ENCODE data around the gene CTNNA2.
"Not testable (repeated sequence)": the region's sequence is repeated elsewhere in the genome, so short reads cannot be mapped to it uniquely, and the experiment has no call there.

Gene CTNNA2

DNA sequence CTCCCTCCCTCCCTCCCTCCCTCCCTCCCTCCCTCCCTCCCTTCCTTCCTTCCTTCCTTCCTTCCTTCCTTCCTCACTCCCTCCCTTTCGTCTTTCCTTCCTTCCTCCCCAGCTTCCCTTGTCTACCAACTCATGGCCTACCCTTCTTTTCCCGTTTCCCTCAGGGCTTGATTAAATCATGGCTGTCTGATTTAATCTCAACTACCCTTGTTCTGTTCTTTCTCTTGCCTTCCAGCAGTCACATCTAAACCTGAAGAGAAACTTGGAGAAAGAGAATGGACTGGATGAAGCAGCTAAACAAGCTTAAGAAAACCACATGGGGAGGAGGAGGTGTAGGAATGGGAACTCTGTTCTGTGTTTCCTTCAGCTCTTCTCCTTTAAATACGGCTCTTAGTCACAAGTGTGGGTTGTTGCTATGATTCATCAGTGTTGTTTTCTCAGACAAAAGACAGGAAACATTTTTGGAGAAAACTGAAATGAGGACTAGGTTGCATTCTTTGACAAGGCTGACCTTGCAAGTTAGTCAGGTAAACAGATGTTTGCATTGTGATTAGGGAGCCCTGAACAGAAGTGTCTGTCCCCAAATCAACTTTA lies 613.8 kb downstream of the CTNNA2 start:
- H3K27me3 ChIP-seq (ENCODE audit: control insufficient read depth in 5 of 5, insufficient read depth in 4 of 5, low read length in 5 of 5): no peaks in the 10 kb centered on the region
- no peak overlapping the region for H3K4me3 ChIP-seq (ENCODE audit: low read depth in 1 of 5, low read length in 5 of 5)
- no peak overlapping the region for H3K9ac ChIP-seq (ENCODE audit: low read length in 5 of 5)
- no peak overlapping the region for H3K27ac ChIP-seq (ENCODE audit: low read depth, low read length)
- H3K36me3 ChIP-seq (ENCODE audit: control insufficient read depth in 5 of 5, insufficient read depth in 5 of 5, low read length in 5 of 5): no peaks in the 10 kb centered on the region
- no peaks in the 10 kb centered on the region for H3K9me3 ChIP-seq (ENCODE audit: control insufficient read depth in 5 of 5, low read length in 5 of 5)
- no peaks in the 10 kb centered on the region for H3K4me1 ChIP-seq (ENCODE audit: control insufficient read depth in 5 of 5, insufficient read depth in 5 of 5, low read length in 5 of 5)

DNA sequence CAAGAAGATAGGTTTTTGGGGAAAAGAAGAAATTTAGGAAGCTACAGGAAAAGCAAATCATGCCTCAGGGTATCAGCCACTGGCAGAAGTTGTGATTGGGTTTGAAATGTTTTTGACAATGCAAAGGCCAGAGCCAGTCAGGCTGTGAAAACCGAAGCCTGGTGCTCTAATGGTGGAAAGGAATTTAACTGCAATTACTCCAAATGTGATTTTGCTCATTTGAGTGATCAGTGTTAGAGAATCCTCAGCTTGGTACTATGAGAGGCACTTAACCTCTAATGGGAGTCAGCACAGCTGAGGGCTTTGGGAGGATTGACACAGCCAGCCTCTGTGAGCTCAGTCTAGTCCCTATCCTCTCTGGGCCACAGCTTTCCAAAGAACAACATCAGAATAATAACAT lies 615.2 kb downstream of the CTNNA2 start:
- H3K4me3 ChIP-seq (ENCODE audit: low read depth in 1 of 5, low read length in 5 of 5): no peak overlapping the region
- H3K9ac ChIP-seq (ENCODE audit: low read length in 5 of 5): no peak overlapping the region
- no peak overlapping the region for H3K27ac ChIP-seq (ENCODE audit: low read depth, low read length)

DNA sequence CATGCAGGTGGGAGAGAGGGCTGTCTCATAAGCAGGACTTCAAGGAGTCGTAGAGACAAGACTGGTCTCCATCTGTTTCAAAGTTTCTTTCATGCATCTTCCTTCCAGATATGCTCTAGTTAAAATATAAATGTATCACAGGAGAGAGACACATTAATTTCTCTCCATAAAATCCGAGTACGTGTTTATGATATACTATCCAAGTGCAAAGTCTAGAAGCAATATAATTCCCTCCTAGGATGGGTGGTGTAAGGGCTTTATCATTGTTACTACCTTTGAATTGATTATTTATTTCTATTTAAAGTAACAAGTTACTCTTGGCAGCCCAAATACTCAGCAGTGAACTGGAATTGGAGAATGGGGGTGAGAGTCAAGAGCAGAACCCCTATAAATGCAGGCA lies 619.4 kb downstream of the CTNNA2 start:
- Histone ChIP-seq H3K27me3 (ENCODE audit: control insufficient read depth in 5 of 5, insufficient read depth in 4 of 5, low read length in 5 of 5) (no peaks in the 10 kb centered on the region), H3K27ac (ENCODE audit: low read depth, low read length) (no peak overlapping the region), H3K9me3 (ENCODE audit: control insufficient read depth in 5 of 5, low read length in 5 of 5) (peaks cover 0 to 13% (median 10%) of the 10 kb centered on the region in 5 donors), H3K36me3 (ENCODE audit: control insufficient read depth in 5 of 5, insufficient read depth in 5 of 5, low read length in 5 of 5) (no peaks in the 10 kb centered on the region), H3K4me3 (ENCODE audit: low read depth in 1 of 5, low read length in 5 of 5) (no peak overlapping the region), H3K4me1 (ENCODE audit: control insufficient read depth in 5 of 5, insufficient read depth in 5 of 5, low read length in 5 of 5) (no peaks in the 10 kb centered on the region), H3K9ac (ENCODE audit: low read length in 5 of 5) (no peak overlapping the region)

More for the DNA sequence above, 615.2 kb downstream of the CTNNA2 start:
- Histone ChIP-seq H3K9me3 (ENCODE audit: control insufficient read depth in 5 of 5, low read length in 5 of 5) (no peaks in the 10 kb centered on the region), H3K27me3 (ENCODE audit: control insufficient read depth in 5 of 5, insufficient read depth in 4 of 5, low read length in 5 of 5) (no peaks in the 10 kb centered on the region), H3K36me3 (ENCODE audit: control insufficient read depth in 5 of 5, insufficient read depth in 5 of 5, low read length in 5 of 5) (no peaks in the 10 kb centered on the region), H3K4me1 (ENCODE audit: control insufficient read depth in 5 of 5, insufficient read depth in 5 of 5, low read length in 5 of 5) (no peaks in the 10 kb centered on the region)

DNA sequence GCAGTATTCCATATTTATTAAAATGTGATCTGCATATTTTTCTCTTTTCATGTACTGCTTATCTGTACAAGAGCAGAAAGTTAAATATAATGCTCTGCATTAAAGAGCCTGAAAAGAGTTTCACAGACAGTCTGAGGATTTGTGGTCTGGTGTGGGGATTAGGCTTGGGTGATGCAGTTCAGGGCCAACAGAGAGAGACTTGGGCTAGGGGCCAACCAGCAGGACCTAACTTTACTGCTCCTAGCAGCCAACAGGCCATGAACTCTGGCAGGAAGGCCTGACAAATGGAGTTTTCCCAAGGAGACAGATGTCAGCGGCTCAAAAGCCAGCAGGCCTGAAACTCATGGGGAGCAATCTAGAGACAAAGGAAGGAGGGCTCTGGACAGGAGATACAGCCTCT lies 622.1 kb downstream of the CTNNA2 start:
- no peak overlapping the region for H3K27ac ChIP-seq (ENCODE audit: low read depth, low read length)

DNA sequence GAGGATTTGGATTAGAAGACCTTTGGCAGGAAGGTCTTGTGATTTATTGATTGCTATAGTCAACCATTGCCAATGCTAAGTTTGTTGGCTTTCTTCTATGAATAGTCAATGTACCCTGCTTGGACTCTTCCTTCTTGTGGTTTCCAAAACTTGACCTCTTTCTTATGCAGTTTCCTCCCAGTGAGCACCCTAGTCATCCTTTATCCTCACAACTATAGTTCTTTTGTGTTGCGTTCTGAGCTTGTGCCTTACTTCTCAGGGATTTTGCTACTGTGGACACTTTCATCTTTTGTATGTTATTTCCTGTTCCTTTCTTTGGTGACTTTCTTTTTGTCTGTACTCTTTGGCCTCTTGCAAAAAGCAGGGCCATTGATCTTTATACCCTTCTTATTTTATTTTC lies 623.5 kb downstream of the CTNNA2 start:
- peaks cover 0 to 13% (median 10%) of the 10 kb centered on the region in 5 donors for H3K9me3 ChIP-seq (ENCODE audit: control insufficient read depth in 5 of 5, low read length in 5 of 5)
- no peak overlapping the region for H3K9ac ChIP-seq (ENCODE audit: low read length in 5 of 5)
- H3K36me3 ChIP-seq (ENCODE audit: control insufficient read depth in 5 of 5, insufficient read depth in 5 of 5, low read length in 5 of 5): no peaks in the 10 kb centered on the region
- H3K4me1 ChIP-seq (ENCODE audit: control insufficient read depth in 5 of 5, insufficient read depth in 5 of 5, low read length in 5 of 5): no peaks in the 10 kb centered on the region
- H3K27me3 ChIP-seq (ENCODE audit: control insufficient read depth in 5 of 5, insufficient read depth in 4 of 5, low read length in 5 of 5): no peaks in the 10 kb centered on the region
- H3K27ac ChIP-seq (ENCODE audit: low read depth, low read length): no peak overlapping the region
- no peak overlapping the region for H3K4me3 ChIP-seq (ENCODE audit: low read depth in 1 of 5, low read length in 5 of 5)

More for the DNA sequence above, 622.1 kb downstream of the CTNNA2 start:
- no peaks in the 10 kb centered on the region for H3K4me1 ChIP-seq (ENCODE audit: control insufficient read depth in 5 of 5, insufficient read depth in 5 of 5, low read length in 5 of 5)
- peaks cover 0 to 13% (median 10%) of the 10 kb centered on the region in 5 donors for H3K9me3 ChIP-seq (ENCODE audit: control insufficient read depth in 5 of 5, low read length in 5 of 5)
- H3K36me3 ChIP-seq (ENCODE audit: control insufficient read depth in 5 of 5, insufficient read depth in 5 of 5, low read length in 5 of 5): no peaks in the 10 kb centered on the region
- H3K4me3 ChIP-seq (ENCODE audit: low read depth in 1 of 5, low read length in 5 of 5): no peak overlapping the region
- no peaks in the 10 kb centered on the region for H3K27me3 ChIP-seq (ENCODE audit: control insufficient read depth in 5 of 5, insufficient read depth in 4 of 5, low read length in 5 of 5)
- H3K9ac ChIP-seq (ENCODE audit: low read length in 5 of 5): no peak overlapping the region

DNA sequence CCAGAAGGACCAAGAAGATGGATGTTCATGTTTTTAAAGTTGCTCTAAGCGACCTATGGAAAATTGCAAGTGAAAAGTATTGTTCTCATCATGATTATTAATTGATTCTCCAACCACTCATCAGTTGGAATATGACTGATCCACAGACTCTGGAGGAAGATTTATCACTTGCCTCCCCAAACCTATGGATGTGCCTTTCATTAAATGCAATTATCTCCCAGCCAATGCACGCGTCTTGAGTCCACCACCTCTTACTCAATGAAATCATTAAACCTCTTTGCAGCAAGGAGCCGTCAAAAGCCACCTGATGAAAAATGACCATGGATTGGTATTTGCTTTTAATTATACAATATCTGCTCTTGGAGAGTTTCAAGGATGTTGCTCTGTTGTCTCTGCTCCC lies 626.1 kb downstream of the CTNNA2 start:
- H3K27ac ChIP-seq (ENCODE audit: low read depth, low read length): no peak overlapping the region
- H3K9me3 ChIP-seq (ENCODE audit: control insufficient read depth in 5 of 5, low read length in 5 of 5): peaks cover 0 to 13% (median 10%) of the 10 kb centered on the region in 5 donors
- no peaks in the 10 kb centered on the region for H3K36me3 ChIP-seq (ENCODE audit: control insufficient read depth in 5 of 5, insufficient read depth in 5 of 5, low read length in 5 of 5)
- H3K4me3 ChIP-seq (ENCODE audit: low read depth in 1 of 5, low read length in 5 of 5): no peak overlapping the region
- no peaks in the 10 kb centered on the region for H3K27me3 ChIP-seq (ENCODE audit: control insufficient read depth in 5 of 5, insufficient read depth in 4 of 5, low read length in 5 of 5)
- no peak overlapping the region for H3K9ac ChIP-seq (ENCODE audit: low read length in 5 of 5)
- no peaks in the 10 kb centered on the region for H3K4me1 ChIP-seq (ENCODE audit: control insufficient read depth in 5 of 5, insufficient read depth in 5 of 5, low read length in 5 of 5)

DNA sequence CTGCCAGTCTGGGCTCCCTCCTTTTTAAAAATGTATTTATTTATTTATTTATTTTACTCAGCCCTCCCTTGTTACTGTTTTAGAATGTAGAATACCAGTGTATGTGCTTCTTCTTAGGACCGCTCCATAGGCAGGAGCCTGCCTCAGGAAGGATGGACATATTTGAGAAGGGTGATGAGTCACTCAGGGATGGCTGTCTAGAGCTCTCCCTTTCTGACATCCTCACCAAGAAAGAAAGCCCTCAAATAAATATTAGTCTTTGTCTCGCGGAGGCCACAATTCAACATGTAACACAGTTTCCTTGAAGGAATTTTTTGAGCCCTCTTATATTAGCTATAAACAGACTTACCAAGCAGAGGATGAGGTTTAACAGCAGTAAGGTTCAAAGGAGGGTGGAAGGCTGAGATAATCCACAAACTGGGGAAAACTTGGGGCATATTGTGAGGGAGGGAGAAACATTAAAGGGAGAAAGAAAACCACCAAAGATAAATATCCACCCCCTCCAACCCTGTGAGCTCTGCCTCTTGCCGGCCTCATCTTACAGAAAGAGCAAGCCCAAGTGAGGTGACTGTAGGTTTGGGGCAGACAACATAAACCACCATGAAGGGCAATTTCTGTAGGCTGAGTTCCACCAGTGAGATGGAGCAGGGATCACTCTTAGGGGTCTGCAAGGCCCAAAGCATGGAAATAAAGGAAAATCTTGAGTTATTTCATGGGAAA lies 628.3 kb downstream of the CTNNA2 start:
- Histone ChIP-seq H3K4me3 (ENCODE audit: low read depth in 1 of 5, low read length in 5 of 5) (no peak overlapping the region), H3K9me3 (ENCODE audit: control insufficient read depth in 5 of 5, low read length in 5 of 5) (peaks cover 0 to 4% (median 3%) of the 10 kb centered on the region in 5 donors), H3K4me1 (ENCODE audit: control insufficient read depth in 5 of 5, insufficient read depth in 5 of 5, low read length in 5 of 5) (no peaks in the 10 kb centered on the region), H3K36me3 (ENCODE audit: control insufficient read depth in 5 of 5, insufficient read depth in 5 of 5, low read length in 5 of 5) (no peaks in the 10 kb centered on the region), H3K9ac (ENCODE audit: low read length in 5 of 5) (no peak overlapping the region), H3K27ac (ENCODE audit: low read depth, low read length) (no peak overlapping the region), H3K27me3 (ENCODE audit: control insufficient read depth in 5 of 5, insufficient read depth in 4 of 5, low read length in 5 of 5) (no peaks in the 10 kb centered on the region)

DNA sequence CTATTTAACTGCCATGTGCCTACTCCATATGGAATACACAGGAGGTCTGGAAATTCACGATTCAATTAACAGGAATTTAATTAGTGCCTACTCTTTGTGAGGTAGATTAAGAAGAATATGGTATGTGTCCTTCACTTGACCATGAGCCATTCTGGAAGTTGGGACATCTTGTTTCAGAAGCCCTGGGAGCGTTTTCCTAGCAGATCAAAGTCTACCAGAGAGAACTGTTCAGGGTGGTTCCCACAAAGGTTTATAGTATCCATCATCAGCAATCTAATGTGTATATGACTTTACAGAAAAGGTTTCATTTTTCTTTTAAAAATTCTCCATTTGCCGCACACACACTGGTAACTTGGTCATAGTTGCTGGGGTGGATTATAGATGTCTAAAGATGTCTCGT lies 632.6 kb downstream of the CTNNA2 start:
- Histone ChIP-seq H3K36me3 (ENCODE audit: control insufficient read depth in 5 of 5, insufficient read depth in 5 of 5, low read length in 5 of 5) (no peaks in the 10 kb centered on the region), H3K27ac (ENCODE audit: low read depth, low read length) (no peak overlapping the region), H3K27me3 (ENCODE audit: control insufficient read depth in 5 of 5, insufficient read depth in 4 of 5, low read length in 5 of 5) (no peaks in the 10 kb centered on the region), H3K9me3 (ENCODE audit: control insufficient read depth in 5 of 5, low read length in 5 of 5) (no peaks in the 10 kb centered on the region), H3K9ac (ENCODE audit: low read length in 5 of 5) (no peak overlapping the region), H3K4me3 (ENCODE audit: low read depth in 1 of 5, low read length in 5 of 5) (no peak overlapping the region), H3K4me1 (ENCODE audit: control insufficient read depth in 5 of 5, insufficient read depth in 5 of 5, low read length in 5 of 5) (no peaks in the 10 kb centered on the region)

DNA sequence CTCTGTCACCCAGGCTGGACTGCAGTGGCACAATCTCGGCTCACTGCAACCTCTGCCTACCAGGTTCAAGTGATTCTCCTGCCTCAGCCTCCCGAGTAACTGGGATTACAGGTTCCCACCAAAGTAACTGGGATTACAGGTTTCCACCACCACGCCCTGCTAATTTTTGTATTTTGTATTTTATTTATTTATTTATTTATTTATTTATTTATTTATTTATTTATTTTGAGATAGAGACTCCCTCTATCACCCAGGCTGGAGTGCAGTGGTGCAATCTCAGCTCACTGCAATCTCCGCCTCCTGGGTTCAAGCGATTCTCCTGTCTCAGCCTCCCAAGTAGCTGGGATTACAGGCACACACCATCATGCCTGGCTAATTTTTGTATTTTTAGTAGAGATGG lies 633.9 kb downstream of the CTNNA2 start:
- H3K27ac ChIP-seq (ENCODE audit: low read depth, low read length); H3K9me3 ChIP-seq (ENCODE audit: control insufficient read depth in 5 of 5, low read length in 5 of 5); H3K4me3 ChIP-seq (ENCODE audit: low read depth in 1 of 5, low read length in 5 of 5); H3K4me1 ChIP-seq (ENCODE audit: control insufficient read depth in 5 of 5, insufficient read depth in 5 of 5, low read length in 5 of 5); H3K27me3 ChIP-seq (ENCODE audit: control insufficient read depth in 5 of 5, insufficient read depth in 4 of 5, low read length in 5 of 5); H3K9ac ChIP-seq (ENCODE audit: low read length in 5 of 5); H3K36me3 ChIP-seq (ENCODE audit: control insufficient read depth in 5 of 5, insufficient read depth in 5 of 5, low read length in 5 of 5): not testable (repeated sequence)

DNA sequence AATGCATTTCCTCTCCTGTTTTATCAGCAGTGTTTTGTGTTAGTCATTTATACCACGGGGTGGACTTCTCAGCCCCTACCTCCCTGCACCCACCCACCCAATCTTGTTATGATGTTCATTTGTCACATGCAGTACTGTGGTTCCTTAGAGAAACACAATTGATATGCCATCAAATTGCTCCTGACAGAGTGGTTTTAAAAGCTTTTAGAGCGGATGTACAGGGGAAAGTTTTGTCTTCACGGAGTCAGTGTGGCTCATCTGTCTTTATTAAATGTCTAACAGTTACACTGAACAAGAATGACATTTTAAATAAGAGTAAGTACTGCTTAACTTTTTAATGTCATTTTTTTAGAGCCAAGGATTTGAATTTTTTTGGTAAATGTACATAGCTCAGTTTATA lies 634.8 kb downstream of the CTNNA2 start:
- Histone ChIP-seq H3K36me3 (ENCODE audit: control insufficient read depth in 5 of 5, insufficient read depth in 5 of 5, low read length in 5 of 5) (no peaks in the 10 kb centered on the region), H3K27ac (ENCODE audit: low read depth, low read length) (no peak overlapping the region), H3K9me3 (ENCODE audit: control insufficient read depth in 5 of 5, low read length in 5 of 5) (no peaks in the 10 kb centered on the region), H3K27me3 (ENCODE audit: control insufficient read depth in 5 of 5, insufficient read depth in 4 of 5, low read length in 5 of 5) (no peaks in the 10 kb centered on the region), H3K9ac (ENCODE audit: low read length in 5 of 5) (no peak overlapping the region), H3K4me3 (ENCODE audit: low read depth in 1 of 5, low read length in 5 of 5) (no peak overlapping the region), H3K4me1 (ENCODE audit: control insufficient read depth in 5 of 5, insufficient read depth in 5 of 5, low read length in 5 of 5) (no peaks in the 10 kb centered on the region)
